ENCODE results near the gene RGS11. TPM values are rescaled to one million over a fixed set of nuclear protein-coding genes. Genes with fewer than 3 reads are reported as not detected.
"Not testable (repeated sequence)": the region's sequence is repeated elsewhere in the genome, so short reads cannot be mapped to it uniquely, and the experiment has no call there.

Gene RGS11
- total RNA-seq, 2 experiments from 2014 or later = not detected

DNA sequence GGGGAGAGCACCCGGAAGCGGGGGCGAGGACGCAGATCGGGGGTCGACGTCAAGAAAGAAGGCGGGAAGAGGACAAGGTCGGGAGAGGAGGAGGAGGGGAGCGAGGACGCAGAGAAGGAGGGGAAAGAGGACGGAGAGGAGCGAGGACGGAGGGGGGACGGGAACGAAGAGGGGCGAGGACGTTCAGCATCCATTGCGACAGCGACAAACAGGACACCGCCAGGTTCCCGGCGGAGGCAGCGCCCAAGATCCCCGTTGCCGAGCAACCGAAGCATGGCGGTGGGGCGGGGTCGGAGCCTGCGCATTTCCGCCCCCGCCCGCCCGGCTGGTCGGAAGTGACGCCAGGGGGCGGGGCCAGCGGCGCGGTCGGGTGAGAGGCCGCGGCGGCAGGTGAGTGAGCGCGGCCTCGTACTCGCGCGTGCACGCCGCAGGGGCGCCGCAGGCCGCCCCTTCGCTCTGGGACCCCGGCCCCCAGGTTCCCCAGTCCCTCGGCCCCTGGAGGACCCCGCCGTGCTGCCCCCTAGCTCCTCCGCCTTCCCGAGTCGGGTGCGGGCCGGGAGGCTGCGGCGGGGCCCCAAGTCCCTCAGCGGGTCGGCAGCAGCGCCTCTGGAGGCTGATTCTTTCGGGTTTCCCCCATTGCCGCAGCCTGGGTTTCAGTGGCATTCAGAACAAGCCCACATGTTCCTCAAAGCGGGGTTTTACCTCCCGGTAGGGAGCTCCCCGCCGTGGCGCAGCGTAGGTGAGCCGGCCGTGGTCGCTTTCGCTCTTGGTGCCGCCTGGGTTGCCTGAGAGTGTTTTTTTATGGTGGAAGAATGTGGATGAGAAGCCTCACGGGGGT is 41.1 kb downstream of the RGS11 start, which contains the start of gene FAM234A:
TSS of gene FAM234A (plus strand) at position 354 of the 838 bp plus-strand sequence. CDS start 19,593 bp downstream, outside the sequence.
- BruUV-seq (replicated peaks) = no TSS peak
- Histone ChIP-seq H3K9me3 (ENCODE audit: low read length) (no peaks in the 10 kb centered on the region), H3K4me2 (ENCODE audit: low read length) (peak within 1 kb of the TSS; percentile 73), H4K20me1 (ENCODE audit: insufficient read depth, low read length) (no peaks in the 10 kb centered on the region), H3K79me2 (ENCODE audit: insufficient read depth, low read depth, low read length) (peaks cover 4% of the 10 kb centered on the region; the same call in 1 of the 2 replicates), H3K9me2 (ENCODE audit: insufficient read depth, low read length) (no peaks in the 10 kb centered on the region), H3K36me3 (ENCODE audit: insufficient read depth, low read length) (no peaks in the 10 kb centered on the region), H2AFZ (ENCODE audit: low read length) (peak within 1 kb of the TSS; percentile 47), H3K4me1 (ENCODE audit: insufficient read depth, low read length, poor library complexity, severe bottlenecking) (peaks cover 18% of the 10 kb centered on the region), H3K4me3 (ENCODE audit: low read depth, low read length, poor library complexity, severe bottlenecking) (peak within 1 kb of the TSS; percentile 77), H3K27ac (ENCODE audit: low read depth, low read length, poor library complexity, severe bottlenecking) (peak within 1 kb of the TSS; percentile 82)
- TF ChIP-seq, protein P1, sequence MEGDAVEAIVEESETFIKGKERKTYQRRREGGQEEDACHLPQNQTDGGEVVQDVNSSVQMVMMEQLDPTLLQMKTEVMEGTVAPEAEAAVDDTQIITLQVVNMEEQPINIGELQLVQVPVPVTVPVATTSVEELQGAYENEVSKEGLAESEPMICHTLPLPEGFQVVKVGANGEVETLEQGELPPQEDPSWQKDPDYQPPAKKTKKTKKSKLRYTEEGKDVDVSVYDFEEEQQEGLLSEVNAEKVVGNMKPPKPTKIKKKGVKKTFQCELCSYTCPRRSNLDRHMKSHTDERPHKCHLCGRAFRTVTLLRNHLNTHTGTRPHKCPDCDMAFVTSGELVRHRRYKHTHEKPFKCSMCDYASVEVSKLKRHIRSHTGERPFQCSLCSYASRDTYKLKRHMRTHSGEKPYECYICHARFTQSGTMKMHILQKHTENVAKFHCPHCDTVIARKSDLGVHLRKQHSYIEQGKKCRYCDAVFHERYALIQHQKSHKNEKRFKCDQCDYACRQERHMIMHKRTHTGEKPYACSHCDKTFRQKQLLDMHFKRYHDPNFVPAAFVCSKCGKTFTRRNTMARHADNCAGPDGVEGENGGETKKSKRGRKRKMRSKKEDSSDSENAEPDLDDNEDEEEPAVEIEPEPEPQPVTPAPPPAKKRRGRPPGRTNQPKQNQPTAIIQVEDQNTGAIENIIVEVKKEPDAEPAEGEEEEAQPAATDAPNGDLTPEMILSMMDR (conservative IDR thresholded peaks at IDR 0.05; ENCODE audit: low read length) = peak; percentile 79
- no peak for TF ChIP-seq EZH2phosphoT487 (IDR thresholded peaks at IDR 0.05; ENCODE audit: borderline replicate concordance, low read depth, low read length)
- ChIA-PET POLR2A (interaction anchor here (0.5 to 1.3 kb wide), 3 partner anchors 9 to 116 kb away, joined by 3 read pairs; no protein-coding TSS in a partner anchor), CTCF (ENCODE audit: unreplicated experiment) (interaction anchor here (0.6 to 1.0 kb wide), 2 partner anchors 29 to 118 kb away, joined by 3 read pairs; partner anchors contain the start of gene AXIN1)
- DNase-seq (ENCODE audit: low spot score) = peak; percentile 97
- intact Hi-C loops (cut with micrococcal nuclease; ENCODE audit: unreplicated experiment) = loop anchor here (2.0 kb wide), 1 partner anchor 118 kb away; the partner anchor contains the start of gene AXIN1

- Histone ChIP-seq H3K79me2 (ENCODE audit: insufficient read depth, low read depth, low read length) (peaks cover 31% of the 10 kb centered on the region), H3K9me3 (ENCODE audit: low read length) (no peaks in the 10 kb centered on the region), H3K36me3 (ENCODE audit: insufficient read depth, low read length) (peaks cover 24% of the 10 kb centered on the region), H3K9me2 (ENCODE audit: insufficient read depth, low read length) (no peaks in the 10 kb centered on the region), H3K4me3 (ENCODE audit: low read depth, low read length, poor library complexity, severe bottlenecking) (no peak overlapping the region), H3K4me2 (ENCODE audit: low read length) (no peak overlapping the region), H2AFZ (ENCODE audit: low read length) (no peak overlapping the region), H3K4me1 (ENCODE audit: insufficient read depth, low read length, poor library complexity, severe bottlenecking) (peaks cover 32% of the 10 kb centered on the region), H3K27ac (ENCODE audit: low read depth, low read length, poor library complexity, severe bottlenecking) (no peak overlapping the region), H4K20me1 (ENCODE audit: insufficient read depth, low read length) (peaks cover 21% of the 10 kb centered on the region; the same call in 1 of the 2 replicates)
- POLR2A ChIA-PET = no interaction called here
- BruUV-seq (replicated peaks) = no TSS peak
- CTCF ChIA-PET (ENCODE audit: unreplicated experiment) = no interaction called here
- TF ChIP-seq, protein P1 (conservative IDR thresholded peaks at IDR 0.05; ENCODE audit: low read length) = no peak
- no peak for TF ChIP-seq EZH2phosphoT487 (IDR thresholded peaks at IDR 0.05; ENCODE audit: borderline replicate concordance, low read depth, low read length)
- no peak for DNase-seq (ENCODE audit: low spot score)
- intact Hi-C loops (cut with micrococcal nuclease; ENCODE audit: unreplicated experiment) = no loop called here
These were observed 44.8 kb downstream of the RGS11 start for GRCh38 chr16:230949-231348.

- intact Hi-C loops (cut with micrococcal nuclease; ENCODE audit: unreplicated experiment); H2AFZ ChIP-seq (ENCODE audit: low read length); H3K4me3 ChIP-seq (ENCODE audit: low read depth, low read length, poor library complexity, severe bottlenecking); DNase-seq (ENCODE audit: low spot score); CTCF ChIA-PET (ENCODE audit: unreplicated experiment); H3K9me2 ChIP-seq (ENCODE audit: insufficient read depth, low read length); BruUV-seq (replicated peaks); H3K4me2 ChIP-seq (ENCODE audit: low read length); POLR2A ChIA-PET; H3K27ac ChIP-seq (ENCODE audit: low read depth, low read length, poor library complexity, severe bottlenecking); H3K9me3 ChIP-seq (ENCODE audit: low read length): not testable (repeated sequence)
- H3K79me2 ChIP-seq (ENCODE audit: insufficient read depth, low read depth, low read length) = peaks cover 34% of the 10 kb centered on the region
- H3K36me3 ChIP-seq (ENCODE audit: insufficient read depth, low read length) = peaks cover 29% of the 10 kb centered on the region
- peaks cover 21% of the 10 kb centered on the region; the same call in 1 of the 2 replicates for H4K20me1 ChIP-seq (ENCODE audit: insufficient read depth, low read length)
- peaks cover 29% of the 10 kb centered on the region for H3K4me1 ChIP-seq (ENCODE audit: insufficient read depth, low read length, poor library complexity, severe bottlenecking)
These were observed 45.4 kb downstream of the RGS11 start for GRCh38 chr16:230351-230750.
